Measurements from ENCODE around the gene PRDM11.
A peak's percentile ranks its signal among the peaks of the same experiment; 100 is the strongest.

PRDM11 gene

DNA sequence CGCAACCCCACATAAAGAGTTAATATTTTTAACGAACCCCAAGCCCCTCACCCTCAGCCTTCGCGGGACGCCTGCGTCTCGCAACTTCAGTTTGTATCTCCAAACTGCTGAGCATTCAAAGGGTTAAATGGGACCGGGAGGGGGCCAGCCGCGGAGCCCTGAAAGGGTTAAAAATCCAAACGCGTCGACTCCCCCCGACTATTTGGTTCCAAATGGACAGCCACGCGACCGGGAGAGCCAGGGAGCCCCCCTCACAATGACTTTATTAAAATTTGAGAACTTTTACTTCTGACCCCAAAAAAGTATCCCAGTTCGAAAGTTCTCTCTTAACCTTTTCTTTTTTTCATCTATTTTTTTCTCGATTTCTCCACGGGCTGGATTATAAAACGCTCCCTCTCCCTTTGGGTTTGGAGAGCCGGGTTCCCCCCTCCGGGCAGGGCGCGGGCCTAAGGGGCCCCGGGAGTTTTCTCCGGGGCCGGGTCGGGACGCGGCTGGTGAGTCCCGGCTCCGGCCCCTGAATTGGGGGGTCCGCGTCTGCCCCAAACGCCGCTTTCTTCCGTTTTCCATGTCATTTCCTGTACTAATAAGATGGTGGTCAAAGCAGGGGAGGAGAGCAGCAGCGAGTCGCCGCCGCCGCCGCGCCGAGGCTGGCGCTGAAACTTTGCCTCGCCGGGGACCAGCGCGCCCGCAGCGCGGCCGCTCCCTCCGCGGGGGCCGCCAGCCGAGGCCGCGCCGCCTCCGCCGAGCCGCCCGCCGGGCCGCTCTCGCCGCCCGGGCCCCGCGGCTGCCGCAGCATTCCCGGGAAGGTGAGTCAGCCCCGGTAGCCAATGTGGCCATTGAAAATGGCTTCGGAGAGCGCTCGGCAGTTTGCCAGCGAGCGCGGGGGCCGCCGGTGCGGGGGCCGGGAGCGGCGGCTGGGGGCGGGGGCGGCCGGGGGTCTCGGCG, at the start of gene PRDM11:
Gene PRDM11, plus strand, starts transcription at position 568 of the 945 bp plus-strand sequence. CDS start 35,128 bp downstream, outside the sequence.
- no peaks in the 10 kb centered on the region for H3K36me3 ChIP-seq (ENCODE audit: insufficient read depth)
- H3K4me2 ChIP-seq: peak within 1 kb of the TSS; percentile 99
- no peak within 1 kb of the TSS for H3K4me3 ChIP-seq (IDR thresholded peaks at IDR 0.05; ENCODE audit: insufficient read depth, low read depth, low read length)
- H3K9ac ChIP-seq: peak within 1 kb of the TSS; percentile 97
- peak within 1 kb of the TSS; percentile 91 for H3K27ac ChIP-seq
- H3K79me2 ChIP-seq (ENCODE audit: insufficient read depth, low read depth): peaks cover 5% of the 10 kb centered on the region; the same call in 1 of the 2 replicates
- TF ChIP-seq, protein P1, sequence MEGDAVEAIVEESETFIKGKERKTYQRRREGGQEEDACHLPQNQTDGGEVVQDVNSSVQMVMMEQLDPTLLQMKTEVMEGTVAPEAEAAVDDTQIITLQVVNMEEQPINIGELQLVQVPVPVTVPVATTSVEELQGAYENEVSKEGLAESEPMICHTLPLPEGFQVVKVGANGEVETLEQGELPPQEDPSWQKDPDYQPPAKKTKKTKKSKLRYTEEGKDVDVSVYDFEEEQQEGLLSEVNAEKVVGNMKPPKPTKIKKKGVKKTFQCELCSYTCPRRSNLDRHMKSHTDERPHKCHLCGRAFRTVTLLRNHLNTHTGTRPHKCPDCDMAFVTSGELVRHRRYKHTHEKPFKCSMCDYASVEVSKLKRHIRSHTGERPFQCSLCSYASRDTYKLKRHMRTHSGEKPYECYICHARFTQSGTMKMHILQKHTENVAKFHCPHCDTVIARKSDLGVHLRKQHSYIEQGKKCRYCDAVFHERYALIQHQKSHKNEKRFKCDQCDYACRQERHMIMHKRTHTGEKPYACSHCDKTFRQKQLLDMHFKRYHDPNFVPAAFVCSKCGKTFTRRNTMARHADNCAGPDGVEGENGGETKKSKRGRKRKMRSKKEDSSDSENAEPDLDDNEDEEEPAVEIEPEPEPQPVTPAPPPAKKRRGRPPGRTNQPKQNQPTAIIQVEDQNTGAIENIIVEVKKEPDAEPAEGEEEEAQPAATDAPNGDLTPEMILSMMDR (conservative IDR thresholded peaks at IDR 0.05; ENCODE audit: low read depth, low read length): no peak
- H3K27me3 ChIP-seq (ENCODE audit: insufficient read depth, low read depth): no peaks in the 10 kb centered on the region
- H4K20me1 ChIP-seq (ENCODE audit: insufficient read depth): no peaks in the 10 kb centered on the region
- H3K4me1 ChIP-seq (ENCODE audit: low read depth, poor library complexity, severe bottlenecking): peaks cover 15% of the 10 kb centered on the region
- H2AFZ ChIP-seq (ENCODE audit: low read depth): peak within 1 kb of the TSS; percentile 76

DNA sequence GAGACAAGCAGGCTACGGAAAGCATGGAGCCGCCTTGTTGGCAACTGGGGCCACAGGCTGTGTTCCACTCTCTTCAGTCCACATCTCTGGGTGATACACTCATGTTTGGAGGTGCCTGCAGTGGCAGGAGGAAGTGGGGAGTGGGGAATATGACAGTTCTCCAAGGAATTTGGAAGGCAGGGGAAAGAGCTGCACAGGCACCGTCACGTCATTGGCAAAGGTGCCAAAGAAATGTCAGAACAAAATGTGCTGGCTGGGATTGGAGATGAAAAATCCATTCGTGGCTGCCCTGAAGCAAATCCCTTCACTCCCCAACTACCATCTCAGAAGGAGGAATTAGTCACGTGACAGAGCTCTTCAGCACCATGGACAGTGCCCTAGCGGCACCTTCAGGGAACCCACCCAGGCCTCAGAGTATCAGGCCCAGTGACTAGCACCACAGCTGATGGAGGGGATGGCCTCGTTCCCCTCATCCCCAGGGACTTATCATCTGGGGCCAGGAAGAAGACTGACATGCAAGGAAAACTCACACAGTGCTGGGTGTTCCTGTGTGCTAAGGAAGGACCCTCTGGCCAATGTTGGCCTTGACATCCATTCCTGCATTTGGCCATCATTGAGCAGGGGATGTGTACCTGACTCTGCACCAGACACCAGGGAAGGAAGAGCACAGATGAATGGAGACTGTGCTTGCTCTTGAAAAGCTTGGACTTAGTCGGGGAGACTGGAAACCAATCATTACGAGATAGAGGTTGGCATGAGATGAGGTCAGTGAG, 48.5 kb upstream of the PRDM11 start:
- no peaks in the 10 kb centered on the region for H4K20me1 ChIP-seq (ENCODE audit: insufficient read depth)
- peaks cover 13% of the 10 kb centered on the region for H3K27me3 ChIP-seq (ENCODE audit: insufficient read depth, low read depth)
- H3K4me2 ChIP-seq: no peak overlapping the region
- H3K4me3 ChIP-seq (IDR thresholded peaks at IDR 0.05; ENCODE audit: insufficient read depth, low read depth, low read length): no peak overlapping the region
- H2AFZ ChIP-seq (ENCODE audit: low read depth): no peak overlapping the region
- H3K9ac ChIP-seq: no peak overlapping the region
- TF ChIP-seq, protein P1 (conservative IDR thresholded peaks at IDR 0.05; ENCODE audit: low read depth, low read length): no peak
- no peaks in the 10 kb centered on the region for H3K4me1 ChIP-seq (ENCODE audit: low read depth, poor library complexity, severe bottlenecking)
- no peak overlapping the region for H3K27ac ChIP-seq
- no peaks in the 10 kb centered on the region for H3K36me3 ChIP-seq (ENCODE audit: insufficient read depth)
- H3K79me2 ChIP-seq (ENCODE audit: insufficient read depth, low read depth): no peaks in the 10 kb centered on the region

- H3K27me3 ChIP-seq (ENCODE audit: insufficient read depth, low read depth): peaks cover 13% of the 10 kb centered on the region
- H3K4me3 ChIP-seq (IDR thresholded peaks at IDR 0.05; ENCODE audit: insufficient read depth, low read depth, low read length): no peak overlapping the region
- no peak overlapping the region for H3K27ac ChIP-seq
- H2AFZ ChIP-seq (ENCODE audit: low read depth): no peak overlapping the region
- no peaks in the 10 kb centered on the region for H3K79me2 ChIP-seq (ENCODE audit: insufficient read depth, low read depth)
- H3K9ac ChIP-seq: no peak overlapping the region
- TF ChIP-seq, protein P1 (conservative IDR thresholded peaks at IDR 0.05; ENCODE audit: low read depth, low read length): no peak
- no peaks in the 10 kb centered on the region for H3K4me1 ChIP-seq (ENCODE audit: low read depth, poor library complexity, severe bottlenecking)
- H4K20me1 ChIP-seq (ENCODE audit: insufficient read depth): no peaks in the 10 kb centered on the region
- H3K4me2 ChIP-seq: no peak overlapping the region
- H3K36me3 ChIP-seq (ENCODE audit: insufficient read depth): no peaks in the 10 kb centered on the region
Observed at GRCh38 chr11:45098929-45099328, 47.5 kb upstream of the PRDM11 start.

DNA sequence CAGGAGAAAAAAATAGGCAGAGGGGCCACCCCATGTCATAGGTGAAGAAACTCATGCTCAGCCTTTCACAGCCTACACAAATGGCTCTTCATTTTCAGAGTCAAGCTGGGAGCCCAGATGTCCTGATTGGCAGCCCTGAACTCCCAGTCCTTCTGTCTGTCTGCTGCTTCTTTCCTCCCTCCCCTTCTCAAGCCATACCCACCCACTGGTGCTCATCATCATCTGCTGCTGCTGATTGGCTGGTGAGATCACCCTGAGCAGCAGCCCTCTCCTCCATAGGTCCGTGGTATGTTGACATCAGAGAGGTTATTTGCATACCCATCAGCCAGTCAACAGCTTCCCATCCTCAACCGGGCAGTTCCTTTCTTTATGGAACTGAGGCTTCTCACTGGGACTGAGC, 46.1 kb upstream of the PRDM11 start:
- H3K79me2 ChIP-seq (ENCODE audit: insufficient read depth, low read depth): no peaks in the 10 kb centered on the region
- no peak overlapping the region for H2AFZ ChIP-seq (ENCODE audit: low read depth)
- H3K4me3 ChIP-seq (IDR thresholded peaks at IDR 0.05; ENCODE audit: insufficient read depth, low read depth, low read length): no peak overlapping the region
- H3K4me2 ChIP-seq: no peak overlapping the region
- no peak overlapping the region for H3K9ac ChIP-seq
- H3K27ac ChIP-seq: no peak overlapping the region
- H3K27me3 ChIP-seq (ENCODE audit: insufficient read depth, low read depth): peaks cover 13% of the 10 kb centered on the region
- no peaks in the 10 kb centered on the region for H4K20me1 ChIP-seq (ENCODE audit: insufficient read depth)
- TF ChIP-seq, protein P1 (conservative IDR thresholded peaks at IDR 0.05; ENCODE audit: low read depth, low read length): no peak
- no peaks in the 10 kb centered on the region for H3K36me3 ChIP-seq (ENCODE audit: insufficient read depth)
- H3K4me1 ChIP-seq (ENCODE audit: low read depth, poor library complexity, severe bottlenecking): no peaks in the 10 kb centered on the region

All from KMS-11 (cell line).